PC-3 (cell line): ENCODE data around the gene CSTPP1. TPM values are rescaled to one million over a fixed set of nuclear protein-coding genes. Genes with fewer than 3 reads are reported as not detected.
"Not testable (repeated sequence)": the region's sequence is repeated elsewhere in the genome, so short reads cannot be mapped to it uniquely, and the experiment has no call there.

Experiments used
- ATAC-seq: fragments of 200-7000 bp; cut with Tn5 transposase; 2 replicates; pipeline ENCODE4 v1.9.1; 2020; ENCODE audit warnings: mild to moderate bottlenecking, moderate library complexity
- BruUV-seq: library from RNA; stranded (reverse); fragments of 400-500 nt; replicated peaks from 2 replicates; lab custom pipeline; 2021; lab: Mats Ljungman, UMichigan
- CTCF ChIA-PET: fragments of 300-600 bp; sonication (Branson Sonifier 250); formaldehyde crosslinking; loops from one replicate; lab custom pipeline; 2022; ENCODE audit warnings: antibody characterized with exemption; lab: Charles Lee
- POLR2A ChIA-PET: fragments of 300-600 bp; sonication (Branson Sonifier 250); formaldehyde crosslinking; loops from one replicate; lab custom pipeline; 2022; ENCODE audit warnings: antibody characterized with exemption; ENCODE audit not compliant: unreplicated experiment; lab: Charles Lee
- DNase-seq: peaks from one replicate; pipeline ENCODE4 v3.0.0-alpha.2; 2015
- H2AFZ ChIP-seq: fragments of 300-600 bp; sonication (generic); 2 replicates; pipeline ENCODE4 v1.6.0; 2016; ENCODE audit warnings: antibody characterized with exemption, low read length
- H3F3A ChIP-seq: fragments of 300-600 bp; sonication (generic); one replicate; pipeline ENCODE4 v1.6.0; 2017; ENCODE audit warnings: antibody characterized with exemption, low read length, control low read depth, mild to moderate bottlenecking; ENCODE audit not compliant: unreplicated experiment
- H3K27ac ChIP-seq: fragments of 300-600 bp; sonication (generic); 2 replicates; pipeline ENCODE4 v1.5.1; 2016; ENCODE audit warnings: mild to moderate bottlenecking, low read length
- H3K27me3 ChIP-seq: fragments of 300-600 bp; sonication (generic); 2 replicates; pipeline ENCODE4 v1.6.1; 2016; ENCODE audit warnings: low read length, mixed read lengths
- H3K36me3 ChIP-seq: fragments of 300-600 bp; sonication (generic); 2 replicates; pipeline ENCODE4 v1.6.1; 2016; ENCODE audit warnings: low read depth, mixed run types, low read length, mixed read lengths
- H3K4me1 ChIP-seq: fragments of 300-600 bp; sonication (generic); 2 replicates; pipeline ENCODE4 v1.5.1; 2016; ENCODE audit warnings: low read length; ENCODE audit not compliant: insufficient read depth
- H3K4me2 ChIP-seq: fragments of 300-600 bp; sonication (generic); 2 replicates; pipeline ENCODE4 v1.6.0; 2016; ENCODE audit warnings: low read length
- H3K4me3 ChIP-seq: fragments of 300-600 bp; sonication (generic); 2 replicates; pipeline ENCODE4 v1.5.1; 2016; ENCODE audit warnings: mild to moderate bottlenecking, low read length, mixed read lengths
- H3K79me2 ChIP-seq: fragments of 300-600 bp; sonication (generic); 2 replicates; pipeline ENCODE4 v1.6.1; 2017; ENCODE audit warnings: low read length, mixed read lengths
- H3K9ac ChIP-seq: fragments of 300-600 bp; sonication (generic); 2 replicates; pipeline ENCODE4 v1.6.0; 2016; ENCODE audit warnings: mild to moderate bottlenecking, low read length
- H3K9me2 ChIP-seq: fragments of 300-600 bp; sonication (generic); replicated peaks from 2 replicates; pipeline ENCODE4 v1.6.1; 2016; ENCODE audit warnings: mixed run types, low read length, mixed read lengths
- H3K9me3 ChIP-seq: fragments of 300-600 bp; sonication (generic); 2 replicates; pipeline ENCODE4 v1.6.1; 2016; ENCODE audit warnings: low read length, mixed read lengths
- H4K20me1 ChIP-seq: fragments of 300-600 bp; sonication (generic); 2 replicates; pipeline ENCODE4 v1.6.1; 2016; ENCODE audit warnings: low read length, mixed read lengths
- CTCF ChIP-seq: fragments of 300-600 bp; sonication (generic); conservative IDR thresholded peaks from 2 replicates; pipeline ENCODE4 v1.5.1; 2017; ENCODE audit warnings: antibody characterized with exemption, low read depth, mild to moderate bottlenecking, low read length
- EZH2 ChIP-seq: fragments of 300-600 bp; sonication (generic); IDR thresholded peaks from one replicate; pipeline ENCODE4 v1.6.1; 2017; ENCODE audit warnings: antibody characterized with exemption, mild to moderate bottlenecking, low read length; ENCODE audit not compliant: unreplicated experiment
- EZH2phosphoT487 ChIP-seq: fragments of 300-600 bp; sonication (generic); IDR thresholded peaks from 2 replicates; pipeline ENCODE4 v1.6.1; 2018; ENCODE audit warnings: mild to moderate bottlenecking, antibody characterized with exemption, low read length, borderline replicate concordance
- intact Hi-C: fragments of 100-400 bp; cut with micrococcal nuclease; formaldehyde crosslinking; loops from 2 replicates; pipeline ENCODE4 v1.9.0; 2023
- total RNA-seq: library from RNA; depleted of rRNA; stranded (reverse); fragments of >200 nt; gene quantifications from 2 replicates; pipeline ENCODE4 v1.2.3, GENCODE V29; 2014

Gene CSTPP1
- total RNA-seq, 1 experiment from 2014 or later: 21.7 TPM

DNA sequence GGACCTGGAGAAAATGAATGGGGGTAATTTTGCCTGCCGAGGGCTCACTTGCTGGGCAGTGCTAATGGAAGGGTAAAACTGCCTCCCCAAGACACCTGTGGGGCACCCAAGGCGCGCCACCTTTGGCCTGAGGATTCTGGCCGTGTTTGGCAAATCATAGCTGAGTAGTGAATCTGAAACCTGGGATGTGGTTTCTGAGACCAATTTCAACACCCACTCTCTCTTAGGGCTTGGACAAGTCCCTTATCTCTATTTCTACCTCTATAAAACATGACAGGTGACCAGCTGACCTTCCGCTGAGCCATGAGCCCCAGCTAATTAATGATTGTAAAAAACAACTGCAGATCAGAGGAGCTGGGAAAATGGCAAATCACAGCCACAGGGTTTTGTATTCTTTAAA lies 251.2 kb downstream of the CSTPP1 start:
- ChIA-PET POLR2A (no interaction called here), CTCF (no interaction called here)
- Histone ChIP-seq H3K36me3 (no peaks in the 10 kb centered on the region), H3K9me2 (no peaks in the 10 kb centered on the region), H3K4me1 (peaks cover 22% of the 10 kb centered on the region), H3K27ac (no peak overlapping the region), H2AFZ (no peak overlapping the region), H3K4me3 (no peak overlapping the region), H3K27me3 (no peaks in the 10 kb centered on the region), H3K9me3 (no peaks in the 10 kb centered on the region), H3K4me2 (no peak overlapping the region), H3F3A (no peaks in the 10 kb centered on the region), H3K79me2 (peaks cover 37% of the 10 kb centered on the region), H4K20me1 (no peaks in the 10 kb centered on the region), H3K9ac (no peak overlapping the region)
- intact Hi-C loops: no loop called here
- TF ChIP-seq EZH2 (no peak), CTCF (no peak), EZH2phosphoT487 (no peak)
- DNase-seq (no peak), ATAC-seq (no peak)
- BruUV-seq: no TSS peak

DNA sequence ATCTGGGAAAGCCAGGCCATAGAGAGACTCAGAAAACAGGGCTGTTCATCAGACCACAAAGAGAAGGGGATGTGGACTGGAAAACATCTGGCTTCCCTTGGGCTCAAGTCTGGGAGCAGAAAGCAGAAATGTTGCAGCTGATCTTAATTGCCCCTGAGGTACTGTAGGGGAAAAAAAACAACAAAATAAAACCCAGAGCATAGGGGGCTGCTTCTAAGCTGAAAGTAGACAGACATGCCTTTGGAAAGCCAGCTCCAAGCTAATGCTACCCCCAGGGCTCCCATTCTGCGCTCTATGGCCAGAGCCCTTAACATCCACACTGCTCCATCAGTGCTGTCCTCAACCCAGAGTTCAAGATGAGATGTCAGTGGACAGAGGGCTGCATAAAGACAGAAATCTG lies 251.7 kb downstream of the CSTPP1 start:
- Histone ChIP-seq H3K9ac (no peak overlapping the region), H3K4me3 (no peak overlapping the region), H3K27me3 (no peaks in the 10 kb centered on the region), H3K27ac (no peak overlapping the region), H2AFZ (no peak overlapping the region), H3K79me2 (peaks cover 33% of the 10 kb centered on the region), H3K4me2 (no peak overlapping the region), H3K9me2 (no peaks in the 10 kb centered on the region), H3K4me1 (peaks cover 22% of the 10 kb centered on the region), H3K36me3 (no peaks in the 10 kb centered on the region), H3K9me3 (no peaks in the 10 kb centered on the region), H3F3A (no peaks in the 10 kb centered on the region), H4K20me1 (no peaks in the 10 kb centered on the region)
- ChIA-PET POLR2A (interaction anchor here (0.7 kb wide), 1 partner anchor 32 kb away, joined by 3 read pairs; no protein-coding TSS in a partner anchor), CTCF (no interaction called here)
- DNase-seq (no peak), ATAC-seq (no peak)
- BruUV-seq: no TSS peak
- TF ChIP-seq CTCF: no peak
- no peak for TF ChIP-seq EZH2
- TF ChIP-seq EZH2phosphoT487: no peak
- intact Hi-C loops: no loop called here

- Histone ChIP-seq H3K79me2 (peaks cover 23% of the 10 kb centered on the region), H4K20me1 (no peaks in the 10 kb centered on the region), H3K9ac (no peak overlapping the region), H3K4me1 (peaks cover 25% of the 10 kb centered on the region), H3K27ac (no peak overlapping the region), H3K9me3 (no peaks in the 10 kb centered on the region), H3K9me2 (no peaks in the 10 kb centered on the region), H3K36me3 (no peaks in the 10 kb centered on the region), H2AFZ (no peak overlapping the region), H3F3A (no peaks in the 10 kb centered on the region), H3K4me2 (peak overlapping the region; percentile 44), H3K4me3 (no peak overlapping the region), H3K27me3 (no peaks in the 10 kb centered on the region)
- CTCF ChIA-PET: interaction anchor here (0.7 kb wide), 1 partner anchor 27 kb away, joined by 5 read pairs; no protein-coding TSS in a partner anchor
- intact Hi-C loops: no loop called here
- peak; percentile 86 for DNase-seq
- no peak for TF ChIP-seq EZH2
- no peak for TF ChIP-seq EZH2phosphoT487
- no peak for TF ChIP-seq CTCF
- BruUV-seq: no TSS peak
- POLR2A ChIA-PET: no interaction called here
- peak; percentile 4 for ATAC-seq
Measured at GRCh38 chr11:47189100-47189834, 252.7 kb downstream of the CSTPP1 start.

GRCh38 chr11:47191137-47191536 lies 254.6 kb downstream of the CSTPP1 start:
- H3K9ac ChIP-seq, H2AFZ ChIP-seq, H3K27me3 ChIP-seq, H3K4me2 ChIP-seq, H3K27ac ChIP-seq, intact Hi-C loops, POLR2A ChIA-PET, H3K9me2 ChIP-seq, ATAC-seq, H4K20me1 ChIP-seq, H3K9me3 ChIP-seq, H3F3A ChIP-seq, H3K79me2 ChIP-seq, H3K36me3 ChIP-seq, BruUV-seq, H3K4me3 ChIP-seq: not testable (repeated sequence)
- peaks cover 19% of the 10 kb centered on the region for H3K4me1 ChIP-seq
- peak; percentile 46 for DNase-seq
- CTCF ChIA-PET: interaction anchor here (0.7 kb wide), 1 partner anchor 54 kb away, joined by 3 read pairs; no protein-coding TSS in a partner anchor
